Endodermal cell (in vitro differentiated cells): ENCODE data around the gene ABRAXAS1. TPM values are rescaled to one million over a fixed set of nuclear protein-coding genes. Genes with fewer than 3 reads are reported as not detected.
"Not testable (repeated sequence)": the region's sequence is repeated elsewhere in the genome, so short reads cannot be mapped to it uniquely, and the experiment has no call there.

Experiments
- DNase-seq: peaks from one replicate; pipeline ENCODE4 v3.0.0-alpha.2; 2017
- H3K27ac ChIP-seq: 2 replicates; pipeline ENCODE4 v1.5.1; 2013; ENCODE audit warnings: mild to moderate bottlenecking, low read depth, low read length, moderate library complexity
- H3K27me3 ChIP-seq: 2 replicates; pipeline ENCODE4 v1.6.1; 2013; ENCODE audit warnings: mild to moderate bottlenecking, low read length, moderate library complexity; ENCODE audit not compliant: insufficient read depth, control insufficient read depth, poor library complexity, severe bottlenecking
- H3K36me3 ChIP-seq: 2 replicates; pipeline ENCODE4 v1.7.0; 2013; ENCODE audit warnings: mild to moderate bottlenecking, low read length, moderate library complexity; ENCODE audit not compliant: control insufficient read depth, insufficient read depth
- H3K4me1 ChIP-seq: one replicate; pipeline ENCODE4 v1.7.0; 2013; ENCODE audit warnings: low read length; ENCODE audit not compliant: control insufficient read depth, insufficient read depth
- H3K4me3 ChIP-seq: 2 replicates; pipeline ENCODE4 v1.5.1; 2013; ENCODE audit warnings: mild to moderate bottlenecking, low read length, moderate library complexity
- H3K9ac ChIP-seq: 2 replicates; pipeline ENCODE4 v1.6.1; 2013; ENCODE audit warnings: mild to moderate bottlenecking, low read length, moderate library complexity; ENCODE audit not compliant: poor library complexity, severe bottlenecking; ENCODE audit errors: extremely low read depth
- H3K9me3 ChIP-seq: 2 replicates; pipeline ENCODE4 v1.6.1; 2013; ENCODE audit warnings: mild to moderate bottlenecking, low read length, moderate library complexity; ENCODE audit not compliant: control insufficient read depth
- H3K27ac Mint-ChIP-seq: 2 replicates; pipeline ENCODE4 v1.8.0; 2020; ENCODE audit warnings: mixed read lengths
- H3K27me3 Mint-ChIP-seq: 2 replicates; pipeline ENCODE4 v1.8.0; 2021; ENCODE audit warnings: mild to moderate bottlenecking, mixed read lengths; ENCODE audit not compliant: insufficient read depth
- H3K36me3 Mint-ChIP-seq: 2 replicates; pipeline ENCODE4 v1.8.0; 2020; ENCODE audit warnings: low read depth, mixed read lengths
- H3K4me1 Mint-ChIP-seq: 2 replicates; pipeline ENCODE4 v1.8.0; 2020; ENCODE audit warnings: mixed read lengths
- H3K4me3 Mint-ChIP-seq: 2 replicates; pipeline ENCODE4 v1.8.0; 2020; ENCODE audit warnings: mild to moderate bottlenecking, moderate library complexity, mixed read lengths
- H3K9me3 Mint-ChIP-seq: 2 replicates; pipeline ENCODE4 v1.8.0; 2020; ENCODE audit warnings: mild to moderate bottlenecking, mixed read lengths
- CTCF ChIP-seq: fragments of 200-600 bp; sonication (generic); conservative IDR thresholded peaks from 2 replicates; pipeline ENCODE4 v1.5.0; 2021; ENCODE audit warnings: antibody characterized with exemption, mild to moderate bottlenecking
- WGBS, 2 experiments: methylation state at CpG; one replicate each; pipeline versions ENCODE4 v1.1.5 to v1.1.7; 2013; ENCODE audit warnings: missing lambda C conversion rate in 2 of 2, mixed read lengths in 1 of 2; ENCODE audit not compliant: insufficient coverage in 1 of 2, insufficient read length in 1 of 2; 5-methylcytosine and 5-hydroxymethylcytosine counted together
- total RNA-seq, 2 donors: library from RNA; stranded (reverse); fragmentation: NEBNext Ultra II Directional in 1 of 2; extraction: Animal tissue kit (Norgen Biotek cat#: 25700) in 1 of 2; gene quantifications; 2 replicates in 1 of 2; 3 replicates in 1 of 2; pipeline ENCODE4 v1.2.1, GENCODE V29; 2021

The ABRAXAS1 gene
- total RNA-seq, 2 donors from 2014 or later: 26.0 to 26.6 TPM

DNA sequence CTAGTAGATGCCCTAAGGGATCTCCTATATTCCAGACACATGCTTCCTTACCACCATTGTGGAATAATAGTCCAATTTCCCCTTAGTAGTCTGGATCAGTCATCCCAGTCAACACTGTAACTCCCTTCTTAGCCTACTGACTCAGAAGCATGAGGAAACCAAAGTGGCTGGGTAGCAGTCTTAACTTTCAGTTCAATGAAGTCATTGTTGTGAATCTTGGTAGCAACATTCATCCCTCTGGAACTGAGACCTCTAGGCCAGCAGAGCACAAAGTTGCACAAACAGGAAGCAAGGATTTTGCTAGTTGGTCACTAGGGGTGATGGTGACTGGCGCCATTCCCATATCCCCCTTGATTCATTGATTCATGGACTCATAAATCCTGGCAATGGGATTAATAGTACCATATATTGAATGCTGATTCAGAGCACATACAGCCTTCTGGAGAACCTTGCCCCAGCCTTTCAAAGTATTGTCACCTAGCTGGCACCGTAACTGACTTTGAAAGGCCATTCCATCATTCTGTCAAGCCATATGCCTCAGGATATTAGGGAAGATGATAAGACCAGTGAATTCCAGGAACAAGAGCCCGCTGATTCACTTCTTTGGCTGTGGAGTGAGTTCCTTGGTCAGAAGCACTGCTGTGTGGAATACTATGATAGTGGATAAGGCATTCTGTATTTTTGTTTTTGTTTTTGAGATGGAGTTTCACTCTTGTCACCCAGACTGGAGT, 31.3 kb upstream of the ABRAXAS1 start:
- no peaks in the 10 kb centered on the region for H3K4me1 Mint-ChIP-seq
- Histone ChIP-seq H3K9me3 (no peaks in the 10 kb centered on the region), H3K4me1 (no peaks in the 10 kb centered on the region), H3K4me3 (no peak overlapping the region), H3K27me3 (no peaks in the 10 kb centered on the region), H3K27ac (no peak overlapping the region), H3K36me3 (no peaks in the 10 kb centered on the region), H3K9ac (no peak overlapping the region)
- 81 to 92% methylated on average over 2 to 3 of the region's 3 CpGs for WGBS, 2 experiments
- H3K27me3 Mint-ChIP-seq: no peaks in the 10 kb centered on the region
- no peak for DNase-seq
- no peaks in the 10 kb centered on the region for H3K9me3 Mint-ChIP-seq
- no peak overlapping the region for H3K27ac Mint-ChIP-seq
- no peak overlapping the region for H3K4me3 Mint-ChIP-seq
- no peaks in the 10 kb centered on the region for H3K36me3 Mint-ChIP-seq
- TF ChIP-seq CTCF: no peak

DNA sequence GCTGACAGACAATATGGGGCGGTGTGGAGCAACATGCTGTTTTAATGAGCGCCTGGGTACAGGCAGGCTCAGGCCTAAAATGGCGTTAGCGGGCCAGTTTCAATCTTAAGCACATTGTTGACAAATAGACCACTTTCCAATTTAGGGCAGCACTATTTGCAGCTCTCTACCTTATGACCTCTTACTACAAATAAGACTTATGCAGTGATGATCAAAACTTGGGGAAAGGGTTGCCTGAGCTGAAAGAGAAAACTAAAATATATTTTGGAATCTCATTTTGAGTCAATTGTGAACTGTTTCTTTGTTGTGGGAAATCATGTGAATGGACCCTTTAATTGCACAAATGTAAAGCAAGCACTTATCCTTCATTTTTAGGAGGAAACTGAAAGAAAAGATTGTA, 25.5 kb upstream of the ABRAXAS1 start:
- H3K4me1 Mint-ChIP-seq: no peaks in the 10 kb centered on the region
- no peak overlapping the region for H3K4me3 ChIP-seq
- H3K27ac ChIP-seq: no peak overlapping the region
- no peaks in the 10 kb centered on the region for H3K27me3 Mint-ChIP-seq
- H3K9ac ChIP-seq: no peak overlapping the region
- H3K36me3 Mint-ChIP-seq: no peaks in the 10 kb centered on the region
- DNase-seq: no peak
- WGBS, 2 experiments: 62 to 83% methylated on average over 2 to 4 of the region's 4 CpGs
- no peak overlapping the region for H3K4me3 Mint-ChIP-seq
- no peaks in the 10 kb centered on the region for H3K9me3 Mint-ChIP-seq
- no peak overlapping the region for H3K27ac Mint-ChIP-seq
- no peaks in the 10 kb centered on the region for H3K4me1 ChIP-seq
- H3K27me3 ChIP-seq: no peaks in the 10 kb centered on the region
- TF ChIP-seq CTCF: no peak
- no peaks in the 10 kb centered on the region for H3K36me3 ChIP-seq
- H3K9me3 ChIP-seq: no peaks in the 10 kb centered on the region

- not testable (repeated sequence) for H3K4me1 ChIP-seq, H3K9me3 ChIP-seq, H3K4me1 Mint-ChIP-seq, H3K36me3 Mint-ChIP-seq, H3K9ac ChIP-seq, H3K27me3 ChIP-seq, H3K9me3 Mint-ChIP-seq, H3K27ac Mint-ChIP-seq, H3K36me3 ChIP-seq, H3K4me3 ChIP-seq, H3K27ac ChIP-seq, H3K27me3 Mint-ChIP-seq, H3K4me3 Mint-ChIP-seq
- WGBS, 2 experiments: 72 to 82% methylated on average over 3 of the region's 3 CpGs
- peak; percentile 89 for TF ChIP-seq CTCF
- peak; percentile 87 for DNase-seq
These were observed 24.3 kb upstream of the ABRAXAS1 start for GRCh38 chr4:83509156-83509585.
